ENCODE measurements around the gene RIT2.
"Not testable (repeated sequence)": the region's sequence is repeated elsewhere in the genome, so short reads cannot be mapped to it uniquely, and the experiment has no call there.

RIT2 gene

DNA sequence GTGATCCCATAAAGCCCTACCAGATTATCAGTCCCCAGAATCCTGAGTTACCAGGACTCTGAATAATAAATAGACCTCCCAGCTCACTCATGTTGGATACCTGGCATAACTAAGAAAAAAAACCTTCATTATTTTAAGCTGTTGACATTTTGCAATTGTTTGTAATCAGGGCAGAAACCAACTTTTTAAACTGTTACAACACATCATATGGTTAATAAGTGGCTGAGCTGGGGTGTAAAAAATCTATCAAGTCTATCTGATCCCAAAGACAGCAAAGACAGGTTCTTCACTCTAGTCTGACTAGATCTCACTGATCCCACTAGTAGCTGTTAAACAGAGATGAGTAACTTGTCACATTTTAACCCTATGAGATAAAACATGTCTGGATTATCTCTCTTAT lies 370.3 kb downstream of the RIT2 start:
- no peak for DNase-seq

DNA sequence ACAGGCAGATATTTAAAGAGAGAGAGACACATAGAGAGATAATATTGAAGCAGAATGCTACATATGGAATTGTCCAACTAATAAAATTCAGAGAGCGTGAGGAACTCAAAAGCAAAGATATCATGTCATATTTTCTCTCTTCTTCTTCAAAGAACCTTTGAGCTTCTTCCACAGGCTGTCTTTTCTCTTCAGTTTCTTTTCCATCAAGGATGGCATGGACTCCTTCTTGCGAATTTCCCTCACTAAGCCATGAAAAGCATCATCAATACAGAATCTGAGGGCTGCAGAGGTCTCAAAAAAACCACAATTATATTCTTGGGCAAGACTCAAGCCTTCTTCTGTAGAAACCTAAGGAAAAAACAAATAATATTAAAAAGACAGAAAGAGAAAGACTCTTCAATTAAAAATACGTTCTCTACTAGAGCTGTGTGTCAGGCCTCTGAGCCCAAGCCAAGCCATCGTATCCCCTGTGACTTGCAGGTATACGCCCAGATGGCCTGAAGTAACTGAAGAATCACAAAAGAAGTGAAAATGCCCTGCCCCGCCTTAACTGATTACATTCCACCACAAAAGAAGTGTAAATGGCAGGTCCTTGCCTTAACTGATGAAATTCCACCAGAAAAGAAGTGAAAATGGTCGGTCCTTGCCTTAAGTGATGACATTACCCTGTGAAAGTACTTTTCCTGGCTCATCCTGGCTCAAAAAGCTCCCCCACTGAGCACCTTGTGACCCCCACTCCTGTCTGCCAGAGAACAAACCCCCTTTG lies 371.9 kb downstream of the RIT2 start:
- DNase-seq = no peak

DNA sequence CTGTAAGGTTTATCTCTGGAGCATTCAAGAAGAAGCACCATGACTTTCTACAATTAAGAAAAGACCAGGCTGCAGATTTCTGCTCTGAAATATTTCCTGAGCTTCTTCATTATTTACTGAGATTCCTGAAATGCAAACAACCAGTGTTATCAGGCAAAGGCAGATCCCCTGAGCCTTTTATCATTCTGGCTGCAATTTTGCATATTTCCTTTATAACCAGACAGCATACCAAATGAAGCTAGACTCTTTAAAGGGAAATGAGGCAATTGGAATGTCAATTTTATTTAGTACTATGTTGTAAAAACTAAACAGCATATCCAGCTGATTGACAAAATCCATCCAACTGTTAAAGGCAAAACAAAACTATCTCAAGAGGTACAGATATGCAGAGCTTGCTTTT lies 372.5 kb downstream of the RIT2 start:
- no peak for DNase-seq

DNA sequence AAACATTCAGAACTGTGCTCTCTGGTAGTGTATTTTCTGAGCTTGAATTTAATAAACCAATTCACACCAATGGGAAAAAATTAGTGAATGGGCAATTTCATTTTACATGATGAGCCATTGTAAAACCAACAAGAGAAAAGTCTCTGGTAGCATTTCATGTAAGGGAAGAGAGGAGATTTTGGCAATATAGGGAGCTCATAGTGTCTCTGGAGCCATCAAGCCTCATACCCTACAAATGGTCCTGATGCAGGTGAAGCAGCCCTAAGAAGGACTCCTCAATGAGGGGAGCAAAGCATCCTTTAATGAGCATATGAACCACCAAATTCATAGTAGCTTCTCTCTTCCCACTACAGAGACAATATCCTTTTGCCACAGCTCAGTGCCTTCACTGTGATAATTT lies 373.0 kb downstream of the RIT2 start:
- DNase-seq = no peak

DNA sequence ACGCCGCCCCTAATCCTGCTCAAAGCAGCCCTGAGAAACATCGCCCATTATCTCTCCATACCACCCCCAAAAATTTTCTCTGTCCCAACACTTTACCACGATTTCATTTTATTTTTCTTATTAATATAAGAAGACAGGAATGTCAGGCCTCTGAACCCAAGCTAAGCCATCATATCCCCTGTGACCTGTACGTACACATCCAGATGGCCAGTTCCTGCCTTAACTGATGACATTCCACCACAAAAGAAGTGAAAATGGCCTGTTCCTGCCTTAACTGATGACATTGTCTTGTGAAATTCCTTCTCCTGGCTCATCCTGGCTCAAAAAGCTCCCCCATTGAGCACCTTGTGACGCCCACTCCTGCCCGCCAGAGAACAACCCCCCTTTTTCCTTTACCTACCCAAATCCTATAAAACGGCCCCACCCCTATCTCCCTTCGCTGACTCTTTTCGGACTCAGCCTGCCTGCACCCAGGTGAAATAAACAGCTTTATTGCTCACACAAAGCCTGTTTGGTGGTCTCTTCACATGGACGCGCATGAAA lies 373.6 kb downstream of the RIT2 start:
- DNase-seq = not testable (repeated sequence)

DNA sequence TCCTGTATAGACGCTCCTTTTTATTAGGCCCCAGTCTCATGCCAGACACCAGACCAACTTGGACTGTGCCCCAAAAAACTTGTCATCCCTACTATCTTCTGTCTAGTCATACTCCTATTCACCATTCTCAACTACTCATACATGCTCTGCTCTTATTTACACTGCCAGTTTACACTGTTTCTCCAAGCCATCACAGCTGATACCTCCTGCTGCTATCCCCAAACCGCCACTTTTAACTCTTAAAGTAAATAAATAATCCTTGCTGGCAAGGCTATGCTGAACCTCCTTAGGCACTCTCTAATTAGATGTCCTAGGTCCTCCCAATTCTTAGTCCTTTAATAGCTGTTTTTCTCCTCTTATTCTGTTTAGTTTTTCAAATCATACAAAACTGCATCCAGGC lies 374.2 kb downstream of the RIT2 start:
- DNase-seq = not testable (repeated sequence)

DNA sequence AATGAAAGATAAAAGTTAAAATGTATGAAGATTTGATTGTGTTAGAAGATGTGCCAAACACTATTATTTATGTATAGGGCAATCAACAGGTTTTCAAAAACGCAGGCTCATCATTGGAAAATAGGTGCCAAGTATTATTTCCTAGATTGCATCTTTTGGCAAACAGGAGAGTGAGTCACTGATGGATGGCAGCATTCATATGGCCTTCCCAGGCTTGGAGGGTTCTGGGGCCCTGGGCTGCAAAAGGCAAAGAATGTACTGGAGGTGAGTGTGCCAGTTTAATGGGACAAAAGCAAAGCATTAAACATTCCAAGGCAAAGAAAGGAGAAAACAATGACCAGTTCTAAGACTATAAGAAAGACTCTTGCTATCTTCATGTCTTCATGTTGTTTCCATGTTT lies 379.4 kb downstream of the RIT2 start:
- DNase-seq = no peak

DNA sequence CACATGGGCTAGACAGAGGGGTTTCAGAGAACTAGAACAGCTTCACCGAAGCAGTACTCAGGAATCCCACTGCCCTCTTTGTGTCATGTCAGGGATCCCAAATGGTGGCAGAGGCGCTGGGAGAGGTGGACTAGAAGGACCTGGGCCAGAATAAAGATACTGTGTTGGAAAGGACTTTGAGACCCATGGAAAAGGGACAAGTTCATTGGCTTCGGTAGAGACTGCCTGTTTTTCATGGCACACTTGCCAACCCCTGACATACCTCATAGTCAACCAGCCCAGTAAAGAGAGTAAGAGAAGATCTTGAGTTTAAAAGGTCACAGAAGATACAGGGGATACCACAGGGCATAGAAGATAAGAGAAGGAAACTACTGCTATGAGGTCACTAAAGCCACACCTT lies 381.0 kb downstream of the RIT2 start:
- no peak for DNase-seq

DNA sequence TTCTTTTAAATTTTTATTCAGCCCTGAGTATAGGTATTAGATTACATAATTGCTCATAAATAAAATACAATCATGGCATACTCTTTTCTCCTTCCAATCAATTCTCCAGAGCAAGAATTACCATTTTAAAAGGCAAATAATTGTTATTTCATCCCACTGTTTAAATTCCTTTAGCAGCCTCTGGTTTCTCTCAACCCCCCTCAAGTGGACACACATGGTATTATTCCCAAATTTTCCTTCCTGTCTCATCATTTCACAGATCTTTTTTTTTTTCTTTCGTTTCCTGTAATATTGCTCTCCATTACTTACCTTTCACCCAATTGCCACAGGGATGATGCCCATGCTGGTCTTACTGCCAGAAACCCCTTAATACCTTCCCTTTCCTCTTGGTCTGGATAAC lies 385.2 kb downstream of the RIT2 start:
- no peak for DNase-seq

DNA sequence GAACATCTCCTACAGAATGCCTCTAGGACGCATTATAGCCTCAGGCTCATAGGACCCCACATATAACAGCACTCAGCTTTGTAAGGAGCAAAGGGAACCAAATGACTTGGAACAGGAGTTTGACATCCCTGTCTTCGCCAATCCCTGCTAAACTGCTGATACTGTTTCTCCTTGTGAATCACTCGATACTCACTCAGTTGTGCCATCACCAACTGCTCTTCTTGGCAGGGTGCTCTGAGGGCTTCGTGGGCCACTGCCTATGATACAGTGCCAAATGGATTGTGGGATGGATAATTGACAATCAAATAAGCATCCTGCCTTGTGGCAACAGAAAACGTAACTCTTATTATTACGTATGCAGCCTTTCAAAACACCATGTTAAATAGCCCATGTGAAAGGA lies 396.3 kb downstream of the RIT2 start:
- no peak for DNase-seq

DNA sequence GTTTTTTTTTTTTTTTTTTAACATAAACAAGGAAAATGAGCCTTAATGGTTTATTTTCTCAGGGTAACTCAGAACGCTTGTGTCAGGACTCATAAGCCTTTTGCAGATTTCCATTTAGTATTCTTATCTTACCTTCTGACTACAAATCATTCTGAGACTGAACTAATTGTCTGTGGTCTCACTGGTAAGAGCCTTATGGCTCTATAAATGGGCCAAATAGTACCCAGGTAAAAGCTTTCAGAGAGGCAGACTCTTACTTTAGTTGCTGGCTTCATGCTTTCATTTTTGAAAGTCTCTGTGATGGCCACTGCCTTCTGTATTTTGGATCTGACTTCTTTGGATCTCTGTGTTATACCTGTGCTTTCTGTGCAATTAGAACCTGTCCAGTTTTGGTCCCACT lies 403.4 kb downstream of the RIT2 start:
- DNase-seq = no peak

DNA sequence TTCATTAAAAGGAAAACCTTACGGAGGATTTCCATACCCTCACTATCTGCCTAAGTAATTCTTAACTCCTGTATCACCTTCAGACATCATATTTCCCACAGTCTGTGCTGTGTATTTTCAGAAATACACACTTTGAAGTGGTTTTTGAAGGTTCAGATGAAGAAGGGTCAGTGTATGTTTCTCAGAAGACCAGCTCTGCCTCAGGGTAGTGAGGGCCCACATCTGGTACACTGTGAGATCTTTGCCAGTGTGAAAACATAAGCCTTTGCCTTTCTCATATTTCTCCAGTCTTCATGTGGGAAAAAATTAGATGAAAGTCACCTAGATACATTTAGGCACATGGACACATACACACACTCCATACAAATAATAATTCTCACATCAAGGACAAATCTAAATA lies 408.4 kb downstream of the RIT2 start:
- no peak for DNase-seq

DNA sequence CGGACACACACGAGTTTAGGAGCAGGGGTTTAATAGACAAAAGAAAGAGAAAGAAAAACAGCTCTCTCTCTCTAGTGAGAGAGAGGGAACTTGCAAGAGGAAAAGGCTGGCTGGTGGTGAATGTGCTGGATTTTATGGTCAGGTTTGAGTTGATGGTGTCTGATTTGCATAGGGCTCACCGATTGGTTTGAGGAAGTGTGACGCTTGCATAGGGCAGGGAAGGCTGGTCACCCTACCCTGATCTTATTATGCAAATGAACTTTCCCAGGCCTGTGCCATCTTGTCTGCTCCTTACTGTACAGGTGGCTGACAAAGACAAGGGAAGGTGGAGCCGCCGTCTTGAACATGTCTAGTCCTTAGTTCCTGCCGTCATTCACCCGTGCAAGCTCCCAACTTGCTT lies 408.9 kb downstream of the RIT2 start:
- no peak for DNase-seq

DNA sequence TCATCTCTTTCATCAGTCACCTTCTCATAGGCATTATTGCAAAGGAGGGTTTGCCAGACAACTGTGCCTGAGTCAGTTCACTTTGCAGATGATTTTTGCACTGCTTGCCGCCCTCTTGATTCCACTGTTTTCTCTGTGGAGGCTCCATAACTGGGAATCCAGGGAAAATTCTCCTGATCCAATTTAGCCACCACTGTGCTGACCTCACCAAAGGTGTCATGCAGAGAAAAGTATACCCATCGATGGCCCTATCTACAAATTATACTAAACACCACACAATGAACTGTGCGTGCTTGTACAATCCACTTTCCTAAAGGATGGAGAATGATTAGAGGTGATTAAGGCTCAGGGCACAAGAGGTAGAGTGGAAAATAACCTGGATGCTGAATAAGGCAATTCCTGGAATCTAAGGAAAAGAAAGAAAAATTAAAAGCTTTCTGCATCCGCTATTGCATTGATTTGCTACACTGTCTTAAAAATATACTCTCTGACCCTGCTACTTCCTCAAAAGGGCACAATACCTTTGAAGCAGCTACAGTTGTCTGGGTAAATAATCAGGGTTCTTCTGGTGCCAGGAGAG lies 409.4 kb downstream of the RIT2 start:
- no peak for DNase-seq

All from KG1 (cell line).